ENCODE measurements around the gene RAD51AP1.
A peak's percentile ranks its signal among the peaks of the same experiment; 100 is the strongest.
"Not testable (repeated sequence)": the region's sequence is repeated elsewhere in the genome, so short reads cannot be mapped to it uniquely, and the experiment has no call there.

Gene RAD51AP1, protein sequence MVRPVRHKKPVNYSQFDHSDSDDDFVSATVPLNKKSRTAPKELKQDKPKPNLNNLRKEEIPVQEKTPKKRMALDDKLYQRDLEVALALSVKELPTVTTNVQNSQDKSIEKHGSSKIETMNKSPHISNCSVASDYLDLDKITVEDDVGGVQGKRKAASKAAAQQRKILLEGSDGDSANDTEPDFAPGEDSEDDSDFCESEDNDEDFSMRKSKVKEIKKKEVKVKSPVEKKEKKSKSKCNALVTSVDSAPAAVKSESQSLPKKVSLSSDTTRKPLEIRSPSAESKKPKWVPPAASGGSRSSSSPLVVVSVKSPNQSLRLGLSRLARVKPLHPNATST

DNA sequence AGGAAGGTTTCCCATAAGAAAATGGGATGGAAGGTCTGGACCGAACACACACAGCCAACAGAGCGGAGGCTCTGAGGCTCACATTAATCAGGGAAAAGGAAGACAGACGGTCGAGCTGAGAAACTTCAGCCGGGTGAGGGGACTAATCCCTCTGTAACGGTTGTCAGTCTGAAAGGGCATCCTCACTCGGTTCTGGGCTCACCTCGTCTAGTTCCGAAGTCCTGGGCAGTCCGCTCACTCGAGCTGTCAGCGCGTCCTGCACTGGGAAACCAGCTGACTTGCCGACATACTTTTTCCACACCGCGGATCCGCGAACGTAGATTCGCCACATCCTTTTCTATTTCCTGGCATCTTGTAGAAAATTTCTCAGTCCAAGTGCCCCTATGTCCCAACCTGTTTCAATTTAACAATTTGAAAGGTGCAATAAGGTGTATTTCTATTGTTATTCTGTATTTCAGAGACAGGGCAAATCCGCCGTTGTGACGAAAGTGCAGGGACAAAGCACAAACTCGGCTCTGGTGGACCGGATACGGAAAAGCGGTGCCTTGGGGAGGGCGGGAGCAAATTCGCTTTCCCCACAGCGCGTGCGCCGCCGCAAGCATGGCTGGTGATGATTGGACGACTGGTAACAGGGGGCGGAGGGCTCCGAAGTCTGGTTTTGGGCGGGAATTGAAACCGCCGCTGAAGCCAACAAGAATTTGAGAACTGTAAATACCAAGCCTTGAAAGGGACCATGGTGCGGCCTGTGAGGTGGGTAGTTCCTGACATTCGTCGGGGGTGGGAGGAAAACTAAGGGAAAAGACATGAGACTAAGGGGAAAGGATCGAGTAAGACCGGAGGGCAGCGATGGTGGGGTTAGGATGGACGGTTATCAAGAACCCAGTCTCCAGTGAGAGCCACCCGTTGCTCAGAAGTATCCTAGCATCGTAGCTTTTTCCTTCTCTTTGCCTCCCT is at the start of gene RAD51AP1:
Gene RAD51AP1, plus strand, starts transcription at position 684 of the 954 bp plus-strand sequence. Its CDS starts 50 bp downstream, at position 734.
- DNase-seq (ENCODE audit: low spot score): peak; percentile 95

- DNase-seq (ENCODE audit: low spot score): no peak
Observed at GRCh38 chr12:4489556-4489955, 49.1 kb upstream of the RAD51AP1 start.

- DNase-seq (ENCODE audit: low spot score): no peak
Observed at GRCh38 chr12:4490973-4491372, 47.7 kb upstream of the RAD51AP1 start.

GRCh38 chr12:4496145-4496838 is 42.4 kb upstream of the RAD51AP1 start:
- DNase-seq (ENCODE audit: low spot score): no peak

DNA sequence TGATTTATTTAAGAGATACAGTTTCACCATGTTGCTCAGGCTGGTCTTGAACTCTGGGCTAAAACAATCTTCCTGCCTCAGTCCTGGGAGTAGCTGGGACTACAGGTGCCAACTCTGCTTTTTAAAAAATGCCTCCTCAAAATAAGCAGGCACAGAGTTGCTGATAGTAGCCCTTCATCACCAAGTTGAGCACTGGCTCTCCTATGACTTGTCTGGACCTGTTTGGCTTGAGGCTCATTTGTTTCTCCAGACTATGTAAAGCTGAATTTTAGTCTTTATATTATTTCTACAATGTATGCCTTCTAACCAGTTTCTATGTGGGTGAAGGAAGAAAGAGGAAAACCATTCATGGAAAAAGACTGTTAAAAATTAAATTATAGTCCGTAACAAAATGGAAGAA is 39.5 kb upstream of the RAD51AP1 start:
- DNase-seq (ENCODE audit: low spot score): no peak

DNA sequence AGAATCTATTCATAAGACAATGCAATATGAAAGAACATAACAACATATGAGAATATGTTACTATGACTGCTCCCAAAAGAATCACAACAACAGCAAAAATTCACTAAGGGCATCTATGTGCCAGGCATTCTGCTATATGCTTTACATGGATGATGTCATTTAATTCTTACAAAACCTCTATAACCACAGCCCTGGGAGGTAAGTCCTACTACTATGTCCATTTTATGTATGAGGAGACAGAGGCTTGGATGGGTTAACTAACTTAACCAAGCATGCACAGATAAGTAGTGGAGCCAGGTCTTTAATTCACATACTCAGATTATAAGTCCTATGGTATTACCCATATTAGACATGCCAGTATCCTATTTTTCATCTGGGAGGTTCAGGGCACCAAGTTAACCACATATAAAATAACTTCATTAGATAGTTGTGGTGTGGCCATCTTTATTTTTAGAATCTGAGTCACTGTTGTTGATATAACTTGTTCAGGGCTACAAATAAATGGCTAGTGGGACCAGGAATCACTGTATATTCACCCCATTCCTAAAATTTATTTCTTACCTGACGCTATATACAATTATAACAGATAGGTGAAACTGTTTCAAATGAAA is 33.2 kb upstream of the RAD51AP1 start:
- no peak for DNase-seq (ENCODE audit: low spot score)

DNA sequence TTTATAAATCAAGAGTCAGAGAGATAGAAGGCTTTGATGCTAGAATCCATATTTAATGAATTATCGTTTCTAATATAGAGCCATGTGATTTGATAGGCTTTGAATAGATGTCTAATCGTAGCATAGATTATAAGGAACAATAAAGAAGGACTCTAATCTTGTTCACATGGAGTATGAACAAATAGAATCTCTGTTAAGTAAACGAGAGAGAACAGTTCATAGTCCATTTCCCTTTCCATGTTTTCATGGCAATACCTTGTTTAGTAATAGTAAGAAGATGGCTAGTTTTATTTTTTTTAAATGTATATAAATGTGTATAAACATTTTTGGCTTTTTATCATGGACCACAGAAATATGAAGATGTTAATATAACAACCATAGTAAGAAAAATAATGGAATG is 32.3 kb upstream of the RAD51AP1 start:
- DNase-seq (ENCODE audit: low spot score): no peak

DNA sequence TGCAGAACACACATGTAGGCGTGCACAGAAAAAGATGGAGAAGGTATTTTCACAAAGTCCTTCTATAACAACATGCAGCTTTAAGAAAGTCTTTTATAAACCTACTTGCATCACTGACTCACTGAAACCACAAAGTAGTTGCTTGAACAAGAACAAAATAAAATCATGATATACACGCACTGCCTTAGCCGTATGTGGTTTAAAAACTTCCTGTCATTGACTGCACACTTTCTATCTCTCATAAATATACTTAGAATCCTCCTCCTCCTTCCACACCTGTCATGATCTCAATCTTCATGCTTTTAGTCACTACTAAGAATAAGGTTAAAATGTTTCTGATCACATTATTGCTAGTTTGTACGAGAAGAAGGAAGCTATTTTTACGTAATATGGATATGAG is 31.8 kb upstream of the RAD51AP1 start:
- no peak for DNase-seq (ENCODE audit: low spot score)

- not testable (repeated sequence) for DNase-seq (ENCODE audit: low spot score)
Observed at GRCh38 chr12:4508503-4508902, 30.2 kb upstream of the RAD51AP1 start.

DNA sequence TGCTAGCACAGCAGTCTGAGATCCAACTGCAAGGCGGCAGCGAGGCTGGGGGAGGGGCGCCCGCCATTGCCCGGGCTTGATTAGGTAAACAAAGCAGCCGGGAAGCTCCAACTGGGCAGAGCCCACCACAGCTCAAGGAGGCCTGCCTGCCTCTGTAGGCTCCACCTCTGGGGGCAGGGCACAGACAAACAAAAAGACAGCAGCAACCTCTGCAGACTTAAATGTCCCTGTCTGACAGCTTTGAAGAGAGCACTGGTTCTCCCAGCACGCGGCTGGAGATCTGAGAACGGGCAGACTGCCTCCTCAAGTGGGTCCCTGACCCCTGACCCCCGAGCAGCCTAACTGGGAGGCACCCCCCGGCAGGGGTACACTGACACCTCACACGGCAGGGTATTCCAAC is 29.4 kb upstream of the RAD51AP1 start:
- not testable (repeated sequence) for DNase-seq (ENCODE audit: low spot score)

DNA sequence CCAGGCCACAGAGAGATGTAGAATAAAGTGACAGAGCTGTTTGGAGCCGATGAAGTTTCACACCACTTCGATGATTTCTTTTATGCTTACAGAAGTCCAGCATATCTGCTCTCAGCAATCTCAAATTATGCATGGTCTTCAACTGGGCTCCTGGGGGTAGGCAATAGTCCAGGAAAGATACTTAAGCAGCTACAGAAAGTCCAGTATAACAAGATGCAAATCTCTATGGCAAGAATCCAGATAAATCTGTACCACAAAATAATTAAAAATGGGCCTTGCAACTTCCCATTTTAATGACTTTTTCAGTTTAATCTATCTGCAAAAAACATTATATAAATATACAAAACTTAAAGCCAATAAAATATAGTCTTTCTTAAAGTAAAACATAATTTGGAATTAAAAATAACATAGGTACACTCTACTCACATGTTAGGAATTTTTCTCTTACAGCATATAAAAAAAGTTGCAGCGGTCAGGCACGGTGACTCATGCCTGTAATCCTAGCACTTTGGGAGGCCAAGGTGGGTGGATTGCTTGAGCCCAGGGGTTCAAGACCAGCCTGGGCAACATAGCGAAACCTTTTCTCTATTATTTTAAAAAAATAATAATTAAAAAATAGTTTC is 20.5 kb upstream of the RAD51AP1 start:
- no peak for DNase-seq (ENCODE audit: low spot score)

- not testable (repeated sequence) for DNase-seq (ENCODE audit: low spot score)
Observed at GRCh38 chr12:4523443-4523842, 15.2 kb upstream of the RAD51AP1 start.

GRCh38 chr12:4526923-4527546 is 11.7 kb upstream of the RAD51AP1 start:
- peak; percentile 29 for DNase-seq (ENCODE audit: low spot score)

DNA sequence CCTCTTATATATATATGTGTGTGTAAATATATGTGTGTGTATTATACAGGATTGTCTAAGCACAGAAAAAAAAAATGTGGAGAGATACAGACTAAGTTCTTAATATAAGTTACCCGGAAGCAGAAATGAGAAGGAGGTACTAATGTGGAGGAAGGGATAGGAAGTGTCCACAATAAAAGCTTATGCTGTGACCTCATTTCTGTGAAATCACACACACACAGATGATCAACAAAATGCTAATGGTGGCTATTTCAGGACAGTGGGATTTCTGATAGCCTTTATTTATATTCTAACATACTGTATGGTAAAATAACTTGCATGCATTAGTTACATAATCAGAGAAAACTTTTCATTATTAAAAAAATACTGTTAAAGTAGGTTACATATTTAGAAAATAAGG is 8.5 kb upstream of the RAD51AP1 start:
- DNase-seq (ENCODE audit: low spot score): no peak

DNA sequence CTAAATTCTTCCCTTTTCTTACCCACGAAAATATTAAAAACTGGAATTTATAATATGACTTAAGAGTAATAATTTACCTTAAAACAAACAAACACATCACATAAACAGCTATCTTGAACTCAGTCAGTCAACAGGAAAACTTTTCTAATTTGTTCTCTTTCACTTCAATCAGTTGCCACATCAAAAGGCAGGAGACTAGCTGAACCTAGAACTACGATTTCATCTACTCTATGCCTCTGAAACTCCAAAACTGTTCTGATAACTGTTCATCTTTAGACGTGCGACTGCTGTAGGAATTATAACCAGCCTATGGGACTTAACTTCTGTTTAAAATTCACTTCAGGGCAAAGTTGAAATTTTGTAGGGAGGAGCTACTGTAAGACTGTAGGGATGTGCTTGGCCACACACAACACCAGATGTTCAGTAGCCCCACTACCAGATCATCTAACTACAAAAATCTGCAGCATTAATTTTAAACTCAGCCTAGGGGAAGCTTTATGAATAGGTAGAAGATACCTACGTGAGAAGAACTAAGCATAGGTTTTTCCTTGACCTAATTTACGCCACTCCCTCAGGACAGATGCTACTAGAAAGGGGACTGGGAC is 7.6 kb upstream of the RAD51AP1 start:
- DNase-seq (ENCODE audit: low spot score): no peak

DNA sequence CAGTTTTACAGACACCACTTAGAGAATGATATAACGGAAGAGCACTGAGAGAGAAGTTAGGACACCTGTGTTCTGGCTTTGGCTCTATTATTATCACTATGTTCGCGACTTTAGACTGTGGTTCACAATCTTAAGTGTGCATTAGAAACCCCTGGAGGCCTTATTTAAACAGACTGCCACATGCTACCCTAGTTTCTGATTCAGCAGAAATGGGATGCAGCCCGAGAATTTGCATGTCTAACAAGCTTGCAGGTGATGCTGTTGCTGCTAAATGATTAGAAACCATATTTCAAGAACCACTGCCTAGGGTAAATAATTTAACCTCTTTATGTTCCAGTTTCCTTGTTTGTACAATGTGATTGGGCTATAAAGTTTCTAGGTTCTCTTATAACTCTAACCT is 3.6 kb upstream of the RAD51AP1 start:
- DNase-seq (ENCODE audit: low spot score): no peak

- DNase-seq (ENCODE audit: low spot score): no peak
Observed at GRCh38 chr12:4535871-4536270, 2.8 kb upstream of the RAD51AP1 start.

DNA sequence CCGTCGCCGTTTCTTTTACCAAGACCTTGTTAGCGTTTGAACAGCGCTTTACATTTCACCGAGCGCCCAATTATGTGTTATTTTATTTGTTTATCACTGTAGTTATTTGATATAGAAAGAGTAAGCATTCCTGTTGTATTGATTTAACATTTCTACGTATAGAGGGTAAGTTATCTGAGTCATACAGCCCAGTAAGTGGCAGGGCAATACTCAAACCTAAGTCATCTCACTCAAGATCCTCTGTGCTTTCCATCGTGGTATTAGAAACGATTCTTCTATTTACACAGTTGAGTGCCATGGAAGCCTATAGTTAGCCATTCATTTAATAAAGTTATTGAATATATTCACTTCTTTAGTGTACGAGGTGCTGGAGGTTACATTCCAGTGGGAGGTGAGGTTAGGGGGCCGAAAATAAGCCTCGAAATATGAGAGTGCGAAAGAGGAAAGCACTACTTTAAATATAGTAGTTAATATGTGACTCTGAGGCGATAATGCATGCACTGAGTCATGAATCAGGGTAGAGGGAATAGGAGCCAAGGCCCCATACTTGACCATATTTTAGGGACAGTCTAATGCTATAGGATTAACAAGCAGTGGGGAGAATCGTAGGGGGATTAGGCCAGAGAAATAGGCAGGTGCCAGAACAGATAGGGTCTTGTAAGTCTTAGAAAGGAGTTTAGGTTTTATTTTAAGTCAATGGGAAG is 629 bp downstream of the RAD51AP1 start:
- DNase-seq (ENCODE audit: low spot score): peak; percentile 8

DNA sequence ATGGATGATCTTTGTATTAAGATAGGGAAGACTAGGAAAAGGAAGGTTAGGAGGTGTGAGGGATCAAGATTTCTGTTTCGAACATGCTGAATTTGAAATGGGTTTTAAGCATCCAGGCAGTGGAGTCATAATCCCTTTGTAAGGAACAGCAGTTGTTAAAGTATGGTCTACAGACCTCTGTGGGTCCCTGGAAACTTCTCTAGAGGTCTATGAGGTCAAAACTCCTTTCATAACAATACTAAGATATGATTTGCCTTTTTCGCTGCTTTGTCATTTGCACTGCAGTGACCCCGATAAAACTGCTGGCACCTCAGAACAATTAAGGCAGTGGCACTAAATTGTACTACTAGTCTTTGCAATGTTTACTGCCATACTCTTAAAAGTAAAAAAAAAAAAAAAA is 1.5 kb downstream of the RAD51AP1 start:
- no peak for DNase-seq (ENCODE audit: low spot score)

GRCh38 chr12:4540638-4541037 is 1.9 kb downstream of the RAD51AP1 start:
- no peak for DNase-seq (ENCODE audit: low spot score)
